HS-5 (cell line): ENCODE results near the gene CAMSAP3.

Experiments used
- DNase-seq: peaks from one replicate; pipeline ENCODE4 v3.0.0-alpha.2; 2012; ENCODE audit warnings: low read depth

Gene CAMSAP3

DNA sequence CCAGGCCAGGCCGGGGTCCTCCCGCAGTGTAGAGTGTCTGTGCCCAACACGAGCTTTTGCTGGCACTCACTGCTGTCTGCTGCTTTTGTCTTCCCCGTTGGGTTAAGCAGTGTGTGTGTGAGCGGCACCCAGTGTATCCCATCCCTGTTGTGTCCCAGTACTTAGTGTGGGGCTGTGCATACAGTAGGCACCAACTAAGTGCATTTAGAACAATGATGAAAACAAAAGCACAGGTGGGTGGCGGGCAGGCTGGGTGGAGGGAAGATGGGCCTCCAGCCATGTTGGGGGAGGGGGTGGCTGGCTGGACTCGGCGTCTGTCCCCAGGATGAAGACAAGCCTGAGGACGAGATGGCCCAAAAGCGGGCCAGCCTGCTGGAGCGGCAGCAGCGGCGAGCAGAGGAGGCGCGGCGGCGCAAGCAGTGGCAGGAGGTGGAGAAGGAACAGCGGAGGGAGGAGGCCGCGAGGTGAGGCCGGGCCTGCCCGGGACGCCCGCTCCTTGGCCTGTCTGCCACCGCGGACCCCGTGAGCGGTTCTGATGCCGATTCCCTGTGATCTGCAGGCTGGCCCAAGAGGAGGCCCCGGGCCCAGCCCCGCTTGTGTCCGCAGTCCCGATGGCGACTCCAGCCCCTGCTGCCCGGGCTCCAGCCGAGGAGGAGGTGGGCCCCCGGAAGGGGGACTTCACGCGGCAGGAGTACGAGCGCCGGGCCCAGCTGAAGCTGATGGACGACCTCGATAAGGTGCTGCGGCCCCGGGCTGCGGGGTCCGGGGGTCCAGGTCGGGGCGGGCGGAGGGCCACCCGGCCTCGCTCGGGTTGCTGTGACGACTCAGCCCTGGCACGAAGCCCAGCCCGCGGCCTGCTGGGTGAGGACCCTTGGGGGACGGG is 19.4 kb downstream of the CAMSAP3 start:
- DNase-seq = no peak

DNA sequence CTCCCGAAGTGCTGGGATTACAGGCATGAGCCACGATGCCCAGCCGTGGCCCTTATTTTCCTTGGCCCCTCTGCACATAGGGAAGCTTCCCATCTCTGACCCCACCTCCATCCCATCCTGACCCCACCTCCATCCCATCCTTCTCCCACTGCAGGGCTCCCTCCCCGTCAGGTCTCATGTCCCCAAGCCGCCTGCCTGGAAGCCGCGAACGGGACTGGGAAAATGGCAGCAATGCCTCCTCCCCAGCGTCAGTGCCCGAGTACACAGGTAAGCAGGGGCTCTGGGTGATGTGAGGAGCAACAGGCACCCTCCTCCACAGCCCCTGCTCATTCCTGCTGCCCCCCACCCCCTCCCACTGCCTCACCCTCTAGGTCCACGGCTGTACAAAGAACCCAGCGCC is 21.5 kb downstream of the CAMSAP3 start:
- no peak for DNase-seq

DNA sequence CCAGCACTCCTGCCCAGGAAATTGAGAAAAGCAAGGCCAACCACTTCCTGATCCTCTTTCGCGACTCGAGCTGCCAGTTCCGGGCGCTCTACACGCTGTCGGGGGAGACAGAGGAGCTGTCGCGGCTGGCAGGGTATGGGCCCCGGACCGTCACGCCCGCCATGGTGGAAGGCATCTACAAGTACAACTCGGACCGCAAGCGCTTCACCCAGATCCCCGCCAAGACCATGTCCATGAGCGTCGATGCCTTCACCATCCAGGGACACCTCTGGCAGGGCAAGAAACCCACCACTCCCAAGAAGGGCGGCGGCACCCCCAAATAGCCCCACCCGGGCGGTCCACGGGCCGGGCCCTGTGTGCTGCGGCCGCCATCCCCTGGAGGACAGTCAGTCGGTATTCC is 22.1 kb downstream of the CAMSAP3 start:
- no peak for DNase-seq

DNA sequence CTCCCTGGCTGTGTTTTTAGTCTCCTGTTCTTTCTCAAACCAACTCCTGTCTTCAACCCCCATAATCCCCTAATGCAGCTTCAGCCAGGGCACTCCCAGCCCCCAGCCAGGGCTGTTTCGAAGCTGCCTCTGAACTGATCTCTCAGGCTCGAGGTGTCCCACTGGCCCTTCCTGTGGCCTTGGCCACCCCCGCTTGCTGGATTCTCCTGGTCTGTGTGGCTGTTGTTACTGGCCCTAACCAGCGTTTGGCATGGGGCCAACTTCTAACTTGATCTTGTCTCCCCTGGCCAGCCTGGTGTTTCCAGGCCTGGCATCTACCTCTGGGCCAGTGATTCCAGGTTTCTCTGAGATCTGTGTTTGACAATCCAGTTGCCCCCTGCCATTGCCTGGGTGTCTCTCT is 22.7 kb downstream of the CAMSAP3 start:
- DNase-seq = no peak

DNA sequence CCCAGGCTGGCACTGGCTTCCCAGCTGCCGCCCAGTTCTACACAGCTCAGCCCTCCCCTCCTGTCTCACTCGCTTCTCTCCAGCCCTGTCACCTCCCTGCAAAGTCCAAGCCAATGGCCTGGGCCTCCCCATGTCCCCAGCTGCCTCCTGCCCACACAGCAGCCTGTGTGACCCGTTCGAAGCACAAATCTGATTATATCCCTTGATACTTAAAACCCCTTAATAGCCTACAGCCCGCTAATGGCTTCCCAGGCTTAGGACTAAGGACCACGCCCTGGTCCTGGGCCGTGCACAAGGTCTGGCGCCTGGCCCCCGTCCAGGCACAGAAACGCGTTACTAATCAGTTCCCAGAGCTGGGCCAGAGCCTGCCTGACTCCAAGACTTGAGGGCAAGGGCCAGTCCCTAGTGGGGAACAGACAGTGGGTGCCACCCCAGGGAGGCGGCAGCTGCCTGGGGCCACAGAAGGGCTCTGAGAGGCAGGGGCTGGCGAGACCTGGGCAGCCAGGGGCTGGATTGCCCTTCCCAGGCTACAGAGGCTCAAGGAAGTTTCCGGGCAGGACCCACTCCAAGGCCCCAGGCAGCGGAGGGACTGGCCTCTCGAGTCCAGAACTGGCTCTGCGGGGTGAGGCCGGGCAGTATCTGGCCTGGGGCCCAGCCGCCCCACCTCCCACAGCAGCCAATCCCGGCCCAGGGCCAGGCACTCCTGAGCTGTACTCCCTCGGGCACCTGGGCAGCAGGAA is 23.3 kb downstream of the CAMSAP3 start:
- DNase-seq = no peak

DNA sequence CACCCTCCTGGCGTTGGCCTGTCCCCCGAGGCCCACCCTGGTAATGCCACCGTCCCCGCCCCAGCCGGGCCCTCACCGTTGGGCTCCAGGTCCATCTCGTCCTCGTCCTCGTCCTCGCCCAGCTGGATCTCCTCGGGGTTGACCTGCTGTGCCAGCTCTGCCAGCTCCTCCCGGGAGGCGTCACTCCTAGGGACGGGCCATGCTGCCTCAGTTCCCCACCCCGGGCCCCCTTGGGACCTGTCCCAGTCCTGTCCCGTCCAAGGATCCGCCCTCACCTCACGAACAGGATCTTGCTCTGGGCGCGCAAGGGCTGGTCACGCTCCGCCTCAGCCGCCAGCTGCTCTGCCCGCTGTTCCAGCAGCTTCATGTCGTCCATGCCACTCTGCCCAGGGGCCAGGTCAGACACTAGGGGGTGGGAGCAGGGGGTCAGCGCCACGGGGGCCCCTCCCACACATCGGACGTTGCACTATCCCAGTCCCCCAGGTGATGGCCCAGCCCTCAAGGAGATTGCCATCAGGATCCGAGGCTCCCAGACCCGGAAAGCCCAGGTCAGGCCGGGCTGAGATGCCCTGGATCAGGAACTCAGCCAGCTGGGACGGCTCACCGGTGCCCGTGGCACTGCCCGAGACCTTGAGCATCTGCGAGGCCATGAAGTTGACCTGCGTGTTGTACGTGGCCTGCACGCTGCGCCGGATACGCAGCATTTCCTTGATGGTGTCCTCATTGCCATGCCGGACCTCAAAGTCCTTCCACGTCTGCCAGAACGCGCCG is 24.2 kb downstream of the CAMSAP3 start:
- DNase-seq = no peak

GRCh38 chr19:7620442-7621412 is 25.1 kb downstream of the CAMSAP3 start:
- no peak for DNase-seq

DNA sequence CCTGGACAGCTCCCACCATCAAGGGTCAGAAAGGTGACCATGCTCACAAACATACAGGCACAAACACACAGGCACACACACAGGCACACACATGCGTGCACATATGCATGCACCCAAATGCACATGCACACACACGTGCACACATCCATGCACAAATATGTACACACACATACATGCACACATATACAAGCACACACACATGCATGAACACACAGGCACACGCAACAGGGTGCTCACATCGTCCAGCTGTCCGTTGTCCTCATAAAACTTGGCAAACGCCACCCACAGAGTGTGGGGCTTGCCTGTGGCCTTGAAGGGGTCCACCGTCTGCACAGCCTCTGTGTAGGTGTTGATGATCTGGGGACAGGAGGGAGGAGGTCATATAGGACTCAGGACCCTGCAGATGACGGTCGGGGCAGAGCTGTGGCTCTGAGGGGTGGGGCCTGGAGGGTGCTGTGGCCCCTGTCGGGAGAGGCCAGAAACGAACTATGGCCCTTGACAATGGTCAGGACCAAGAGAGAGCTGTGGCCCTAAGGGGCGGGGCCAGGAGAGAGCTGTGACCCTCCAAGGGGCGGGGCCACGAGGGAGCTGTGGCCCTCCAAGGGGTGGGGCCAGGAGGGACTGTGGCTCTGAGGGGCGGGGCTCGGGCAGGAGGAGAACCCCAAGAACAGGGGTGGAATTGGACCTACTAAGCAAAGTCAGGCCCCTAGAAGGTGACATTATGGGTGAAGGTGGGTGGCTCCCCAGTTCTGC is 27.4 kb downstream of the CAMSAP3 start:
- no peak for DNase-seq

- no peak for DNase-seq
Observed at GRCh38 chr19:7623725-7624603, 28.3 kb downstream of the CAMSAP3 start.

DNA sequence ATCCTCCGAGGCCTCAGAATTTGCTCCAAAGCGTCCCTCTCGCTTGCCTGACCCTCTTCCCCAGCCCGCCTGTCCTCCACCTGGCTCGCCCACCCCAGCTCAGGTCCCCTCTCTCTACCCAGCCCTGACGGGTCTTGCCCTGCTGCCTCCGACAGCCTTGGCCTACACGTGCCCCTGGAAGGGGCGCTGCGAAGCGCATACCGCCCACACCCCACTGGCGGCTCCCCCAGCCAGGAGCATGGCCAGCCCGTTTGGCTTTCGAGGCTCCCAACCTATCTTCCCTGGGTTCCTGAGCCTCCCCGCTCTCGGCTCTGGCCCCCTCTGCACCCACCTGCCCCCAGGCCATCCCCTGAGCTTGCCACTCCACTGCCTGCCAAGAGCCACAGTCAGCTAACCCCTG is 29.1 kb downstream of the CAMSAP3 start:
- no peak for DNase-seq

GRCh38 chr19:7625763-7626372 is 30.2 kb downstream of the CAMSAP3 start:
- DNase-seq = no peak

DNA sequence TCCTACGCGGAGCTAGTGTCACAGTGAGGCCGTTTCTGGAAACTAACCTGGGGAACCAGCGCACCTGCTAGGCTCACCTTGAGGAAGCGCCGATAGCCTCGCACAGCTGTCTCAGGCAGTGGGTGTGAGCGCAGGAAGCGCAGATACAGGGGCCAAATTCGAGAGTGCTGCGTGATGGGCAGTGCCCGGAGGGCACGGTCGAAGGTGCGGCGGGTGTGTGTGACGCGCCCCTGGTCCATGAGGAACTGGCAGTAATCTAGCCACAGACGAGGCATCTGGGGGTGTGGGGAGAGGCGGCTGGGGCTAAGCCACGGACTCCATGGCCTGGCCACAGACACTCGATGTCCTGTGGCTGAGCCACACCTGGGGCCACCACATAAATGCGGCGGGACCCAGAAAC is 31.5 kb downstream of the CAMSAP3 start:
- DNase-seq = no peak

GRCh38 chr19:7628589-7629311 is 33.1 kb downstream of the CAMSAP3 start:
- DNase-seq = no peak

DNA sequence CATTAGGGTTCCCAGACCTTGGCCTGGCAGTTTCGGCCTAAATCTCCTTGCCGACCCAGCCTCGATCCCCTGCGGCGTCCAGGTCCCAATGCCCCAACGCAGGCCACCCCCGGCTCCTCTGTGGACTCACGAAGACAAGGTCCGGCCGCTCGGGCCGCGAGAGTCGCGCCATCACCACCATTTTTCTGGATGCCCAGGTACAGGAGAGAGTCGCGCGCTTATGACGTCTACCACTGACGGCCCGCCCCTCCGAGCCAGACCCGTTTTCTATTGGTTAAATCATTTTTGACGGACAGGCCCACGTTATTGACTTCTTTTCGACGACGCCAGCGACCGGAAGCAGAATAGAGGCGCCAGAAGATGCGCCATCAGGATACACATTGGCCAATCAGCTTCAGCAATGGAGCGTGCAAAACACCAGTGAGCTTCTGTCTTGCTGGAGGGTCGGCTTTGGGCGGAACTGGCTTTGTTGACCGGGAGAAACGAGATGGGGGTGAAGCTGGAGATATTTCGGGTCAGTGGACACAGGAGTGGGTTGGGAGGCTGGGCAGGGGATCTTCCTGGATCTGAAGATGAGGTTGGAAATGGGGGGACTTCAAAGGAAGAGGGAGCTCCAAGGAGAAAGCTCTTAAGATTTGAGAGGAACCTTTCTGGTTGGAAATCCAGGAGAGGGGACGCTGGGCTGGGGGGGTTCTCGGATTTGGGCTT is 33.8 kb downstream of the CAMSAP3 start, which contains the start of the genes PET100 and XAB2:
Gene PET100 (plus strand): TSS at position 447 of the 708 bp plus-strand sequence. CDS start 41 bp downstream, at position 488.
Gene XAB2 (minus strand): TSS at position 199 of the 708 bp plus-strand sequence. CDS start 18 bp downstream, at position 181.
- DNase-seq = peak; percentile 97

DNA sequence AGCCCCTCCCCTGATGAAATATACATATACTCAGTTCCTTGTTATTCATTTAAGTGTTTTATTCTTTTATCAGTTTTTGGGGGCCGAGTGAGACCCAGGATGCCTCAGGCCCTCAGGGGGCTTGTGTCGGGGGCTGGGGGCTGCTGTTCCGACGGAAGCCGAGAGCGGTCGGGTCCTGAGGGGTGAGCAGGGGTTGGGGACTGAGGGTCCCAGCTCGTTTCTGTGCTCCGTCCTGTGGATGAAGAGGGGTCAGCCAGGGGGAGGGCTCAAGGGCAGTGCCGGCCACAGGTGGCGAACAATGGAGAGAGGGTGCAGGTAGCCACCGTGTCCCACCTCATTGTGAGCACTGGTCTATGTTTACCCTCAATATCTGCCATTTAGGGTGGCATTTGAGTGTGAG is 35.9 kb downstream of the CAMSAP3 start:
- no peak for DNase-seq

GRCh38 chr19:7632340-7633203 is 36.9 kb downstream of the CAMSAP3 start:
- no peak for DNase-seq

GRCh38 chr19:7633698-7634097 is 38.0 kb downstream of the CAMSAP3 start, which contains the start of gene PCP2:
TSS of gene PCP2 (minus strand) at chr19:7633719. CDS start at chr19:7633457, 262 bp downstream.
- no peak for DNase-seq
